ENCODE results near the gene GNB2. TPM values are rescaled to one million over a fixed set of nuclear protein-coding genes. Genes with fewer than 3 reads are reported as not detected.

GNB2 gene
- total RNA-seq: 283 and 312 TPM in 2 replicates

DNA sequence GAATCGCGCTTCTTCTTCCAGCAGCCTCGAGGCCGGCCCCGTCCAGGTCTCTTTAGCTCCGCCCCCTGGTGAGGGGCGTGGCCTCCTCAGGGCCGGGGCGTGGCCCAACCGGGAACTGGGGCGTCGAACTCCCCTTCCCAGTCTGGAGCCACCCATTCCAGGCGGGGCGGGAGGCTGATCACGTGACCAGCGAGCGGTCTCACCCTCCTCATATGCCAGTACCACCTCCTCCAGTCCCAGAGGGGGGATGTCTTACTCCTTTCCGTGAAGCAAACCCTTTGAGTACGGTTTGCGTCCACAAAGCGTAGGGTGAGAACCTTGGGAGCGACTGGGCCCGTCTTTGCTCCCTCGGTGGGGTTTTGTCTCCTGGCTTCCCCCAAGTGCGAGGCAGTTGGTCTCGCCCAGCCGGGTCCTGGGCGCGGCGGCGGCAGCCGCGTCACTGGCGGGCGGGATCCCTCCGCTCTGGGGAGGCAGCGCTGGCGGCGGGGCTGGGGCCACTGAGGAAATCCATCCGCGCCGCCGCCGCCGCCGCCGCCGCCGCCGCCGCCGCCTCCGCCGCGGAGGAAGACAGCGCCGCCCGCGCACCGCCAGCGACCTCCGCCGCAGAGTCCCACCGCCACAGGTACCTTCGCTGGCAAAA, at the start of gene GNB2:
TSS of gene GNB2 (plus strand) at position 439 of the 640 bp plus-strand sequence. CDS start 2,526 bp downstream, outside the sequence.

GRCh38 chr7:100641463-100641859, 32.1 kb upstream of the GNB2 start, which contains the start of gene TFR2:
Gene TFR2 (minus strand): TSS chr7:100641552. CDS start chr7:100641509, 43 bp downstream.

DNA sequence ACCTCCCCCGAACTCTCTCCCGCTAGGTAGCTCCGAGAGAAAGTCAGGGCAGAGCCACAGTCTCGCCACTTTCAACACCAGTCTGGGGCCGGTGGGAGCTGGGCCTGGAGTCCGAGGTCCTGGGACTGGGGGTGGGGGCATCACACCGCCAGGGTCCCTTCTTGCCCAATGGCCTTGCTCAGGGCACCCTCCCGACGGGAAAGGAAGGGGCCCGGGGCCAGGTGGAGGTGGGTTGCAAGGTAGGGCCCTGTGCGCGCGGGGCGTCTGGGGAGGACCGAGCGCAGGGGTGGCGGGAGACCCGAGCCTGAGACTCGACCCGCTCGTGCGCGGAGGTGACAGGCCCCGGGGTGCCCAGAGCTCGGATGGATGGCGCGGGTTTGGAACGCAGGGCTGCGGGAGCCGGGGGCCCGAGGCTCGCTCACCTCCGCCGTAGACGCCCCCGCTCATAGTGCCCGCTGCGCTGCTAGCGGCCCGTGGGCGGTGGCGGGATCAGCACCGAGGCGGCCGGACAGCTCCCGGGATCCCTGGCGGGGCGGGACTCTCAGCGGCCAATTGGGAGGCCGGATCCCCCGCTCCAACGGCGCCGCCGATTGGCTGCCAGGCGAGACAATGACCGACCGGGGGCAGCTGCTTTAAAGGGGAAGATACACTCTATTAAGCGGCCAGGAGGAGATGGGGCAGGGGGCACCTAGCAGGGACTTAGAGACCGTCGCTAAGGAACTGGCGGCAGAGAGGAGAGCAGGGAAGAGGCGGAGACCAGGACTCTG, 17.4 kb upstream of the GNB2 start, which contains the start of gene ACTL6B:
TSS of gene ACTL6B (minus strand) at position 541 of the 767 bp plus-strand sequence. CDS start at position 447, 94 bp downstream.

GRCh38 chr7:100694098-100694745, 20.7 kb downstream of the GNB2 start, which contains the start of gene GIGYF1:
Gene GIGYF1 (minus strand): TSS chr7:100694250. CDS start chr7:100688238, 6,012 bp downstream.

DNA sequence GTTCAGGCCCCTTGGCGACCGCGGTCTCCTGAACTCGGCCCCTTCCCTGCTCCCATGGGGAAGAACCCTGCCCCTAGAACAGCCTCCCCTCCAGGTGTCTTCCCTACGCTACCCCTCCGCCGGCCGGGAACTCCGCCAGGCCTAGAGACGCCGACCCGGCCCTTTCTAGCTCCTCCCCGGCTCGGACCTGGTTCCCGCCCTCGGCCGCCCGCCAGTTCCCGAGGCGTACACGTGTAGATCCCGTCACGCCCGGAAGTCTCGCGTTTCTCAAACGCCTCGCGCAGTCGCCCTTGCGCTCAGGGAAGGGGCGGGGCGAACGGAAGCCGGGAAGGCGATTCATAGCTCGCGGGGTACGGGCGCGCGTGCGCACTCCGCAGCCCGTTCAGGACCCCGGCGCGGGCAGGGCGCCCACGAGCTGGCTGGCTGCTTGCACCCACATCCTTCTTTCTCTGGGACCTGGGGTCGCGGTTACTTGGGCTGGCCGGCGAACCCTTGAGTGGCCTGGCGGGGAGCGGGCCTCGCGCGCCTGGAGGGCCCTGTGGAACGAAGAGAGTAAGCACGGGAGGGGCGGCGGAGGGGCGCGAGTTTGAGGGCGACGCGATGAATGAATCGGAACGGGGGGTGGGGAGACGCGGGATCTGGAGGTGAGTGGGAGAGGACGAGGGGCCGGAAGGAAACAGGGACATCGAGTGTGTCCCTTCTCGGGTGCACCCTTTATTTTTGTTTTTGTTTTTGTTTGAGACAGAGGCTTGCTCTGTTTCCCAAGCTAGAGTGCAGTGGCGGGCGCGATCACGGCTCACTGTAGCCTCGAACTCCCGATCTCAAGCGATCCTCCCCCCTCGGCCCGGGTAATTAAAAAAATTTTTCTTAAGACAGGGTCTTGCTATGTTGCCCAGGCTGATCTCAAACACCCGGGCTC, 32.5 kb downstream of the GNB2 start, which contains the start of gene POP7:
TSS of gene POP7 (plus strand) at position 369 of the 919 bp plus-strand sequence. CDS start 710 bp downstream, outside the sequence.

DNA sequence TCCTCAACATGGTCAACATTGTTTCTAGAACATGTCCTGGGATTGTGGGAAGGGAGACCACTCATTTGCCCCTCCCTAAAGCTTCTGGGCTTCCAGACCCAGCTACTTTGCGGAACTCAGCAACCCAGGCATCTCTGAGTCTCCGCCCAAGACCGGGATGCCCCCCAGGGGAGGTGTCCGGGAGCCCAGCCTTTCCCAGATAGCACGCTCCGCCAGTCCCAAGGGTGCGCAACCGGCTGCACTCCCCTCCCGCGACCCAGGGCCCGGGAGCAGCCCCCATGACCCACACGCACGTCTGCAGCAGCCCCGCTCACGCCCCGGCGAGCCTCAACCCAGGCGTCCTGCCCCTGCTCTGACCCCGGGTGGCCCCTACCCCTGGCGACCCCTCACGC, 46.7 kb downstream of the GNB2 start, which contains the start of gene EPO:
TSS of gene EPO (plus strand) at position 190 of the 392 bp plus-strand sequence. CDS start 513 bp downstream, outside the sequence.

Other genes starting within 250 kb of the GNB2 start
- 0.52 and 1.8 TPM in 2 replicates for gene ZCWPW1, start 245.0 kb upstream of the GNB2 start, total RNA-seq
- gene MEPCE, start 243.9 kb upstream of the GNB2 start, total RNA-seq: 27.7 and 35.9 TPM in 2 replicates
- gene PPP1R35, start 237.2 kb upstream of the GNB2 start, total RNA-seq: 15.6 and 33.1 TPM in 2 replicates
- gene SPACDR, start 209.5 kb upstream of the GNB2 start, total RNA-seq: not detected in 2 replicates
- gene TSC22D4, start 194.5 kb upstream of the GNB2 start, total RNA-seq: 35.6 and 79.0 TPM in 2 replicates
- gene NYAP1, start 189.8 kb upstream of the GNB2 start, total RNA-seq: 2.2 and 10.5 TPM in 2 replicates
- gene AGFG2, start 134.5 kb upstream of the GNB2 start, total RNA-seq: 6.6 and 16.9 TPM in 2 replicates
- gene SAP25, start 99.8 kb upstream of the GNB2 start, total RNA-seq: 1.5 TPM in 1 of 2 replicates, not detected in the other
- gene LRCH4, start 87.6 kb upstream of the GNB2 start, total RNA-seq: 36.5 and 119 TPM in 2 replicates
- 0.65 and 2.9 TPM in 2 replicates for gene FBXO24, start 87.4 kb upstream of the GNB2 start, total RNA-seq
- 351 and 978 TPM in 2 replicates for gene PCOLCE, start 71.4 kb upstream of the GNB2 start, total RNA-seq
- gene MOSPD3, start 61.2 kb upstream of the GNB2 start, total RNA-seq: 18.2 and 23.9 TPM in 2 replicates
- gene TFR2, start 32.2 kb upstream of the GNB2 start, total RNA-seq: 0.64 and 1.6 TPM in 2 replicates
- gene ACTL6B, start 17.3 kb upstream of the GNB2 start, total RNA-seq: not detected in 2 replicates
- gene GIGYF1, start 20.5 kb downstream of the GNB2 start, total RNA-seq: 7.9 and 20.5 TPM in 2 replicates
- 29.5 and 44.6 TPM in 2 replicates for gene POP7, start 32.4 kb downstream of the GNB2 start, total RNA-seq
- 0.48 TPM in 1 of 2 replicates, not detected in the other for gene EPO, start 46.7 kb downstream of the GNB2 start, total RNA-seq
- not detected in 2 replicates for gene ZAN, start 59.9 kb downstream of the GNB2 start, total RNA-seq
- 48.5 and 62.8 TPM in 2 replicates for gene EPHB4, start 153.8 kb downstream of the GNB2 start, total RNA-seq
- 16.4 and 23.3 TPM in 2 replicates for gene SLC12A9, start 179.0 kb downstream of the GNB2 start, total RNA-seq
- gene TRIP6, start 193.6 kb downstream of the GNB2 start, total RNA-seq: 103 and 127 TPM in 2 replicates
- gene SRRT, start 201.4 kb downstream of the GNB2 start, total RNA-seq: 68.9 and 79.0 TPM in 2 replicates
- 3.5 and 9.4 TPM in 2 replicates for gene UFSP1, start 216.0 kb downstream of the GNB2 start, total RNA-seq
- gene ACHE, start 222.1 kb downstream of the GNB2 start, total RNA-seq: 1.7 and 3.7 TPM in 2 replicates